Activated CD4-positive, alpha-beta T cell treated with anti-CD3 and anti-CD28 coated beads for 36 hours (primary cell): ENCODE results near the gene KCNE1. TPM values are rescaled to one million over a fixed set of nuclear protein-coding genes. Genes with fewer than 3 reads are reported as not detected.
"Not testable (repeated sequence)": the region's sequence is repeated elsewhere in the genome, so short reads cannot be mapped to it uniquely, and the experiment has no call there.

ENCODE experiments used
- ATAC-seq: fragments of 200-7000 bp; cut with Tn5 transposase; one replicate; pipeline ENCODE4 v1.10.0; 2021; ENCODE audit warnings: mild to moderate bottlenecking, moderate library complexity
- CTCF ChIA-PET: fragments of 350-600 bp; sonication (Branson Sonifier 250); formaldehyde crosslinking; loops from one replicate; lab custom pipeline; 2021; ENCODE audit warnings: antibody characterized with exemption; lab: Charles Lee
- POLR2A ChIA-PET: fragments of 350-600 bp; sonication (Branson Sonifier 250); formaldehyde crosslinking; loops from one replicate; lab custom pipeline; 2021; ENCODE audit warnings: antibody characterized with exemption, inconsistent platforms; lab: Charles Lee
- DNase-seq: peaks from one replicate; pipeline ENCODE4 v3.0.0-alpha.2; 2020
- H3K27ac Mint-ChIP-seq: one replicate; pipeline ENCODE4 v1.8.0; 2021; ENCODE audit warnings: mixed read lengths
- H3K27me3 Mint-ChIP-seq: one replicate; pipeline ENCODE4 v1.8.0; 2021; ENCODE audit warnings: mixed read lengths
- H3K36me3 Mint-ChIP-seq: one replicate; pipeline ENCODE4 v1.8.0; 2021; ENCODE audit warnings: low read depth, mixed read lengths
- H3K4me1 Mint-ChIP-seq: one replicate; pipeline ENCODE4 v1.8.0; 2021; ENCODE audit warnings: mixed read lengths
- H3K4me3 Mint-ChIP-seq: one replicate; pipeline ENCODE4 v1.8.0; 2021; ENCODE audit warnings: mild to moderate bottlenecking, moderate library complexity, mixed read lengths
- H3K9me3 Mint-ChIP-seq: one replicate; pipeline ENCODE4 v1.8.0; 2021; ENCODE audit warnings: low read depth, mixed read lengths
- intact Hi-C, 2 experiments: fragments of 100-400 bp; cut with DNase I in 1 of 2; cut with micrococcal nuclease in 1 of 2; formaldehyde crosslinking; loops; one replicate each; pipeline versions ENCODE4 v1.14.2 to v1.15.1; 2022 to 2024; cut with DNase I, micrococcal nuclease
- total RNA-seq, 2 experiments: library from RNA; stranded (reverse); gene quantifications; one replicate each; pipeline ENCODE4 v1.2.3, GENCODE V29; 2021

Gene KCNE1
- total RNA-seq, 2 experiments from 2014 or later: 0.07 TPM; not detected in 1

DNA sequence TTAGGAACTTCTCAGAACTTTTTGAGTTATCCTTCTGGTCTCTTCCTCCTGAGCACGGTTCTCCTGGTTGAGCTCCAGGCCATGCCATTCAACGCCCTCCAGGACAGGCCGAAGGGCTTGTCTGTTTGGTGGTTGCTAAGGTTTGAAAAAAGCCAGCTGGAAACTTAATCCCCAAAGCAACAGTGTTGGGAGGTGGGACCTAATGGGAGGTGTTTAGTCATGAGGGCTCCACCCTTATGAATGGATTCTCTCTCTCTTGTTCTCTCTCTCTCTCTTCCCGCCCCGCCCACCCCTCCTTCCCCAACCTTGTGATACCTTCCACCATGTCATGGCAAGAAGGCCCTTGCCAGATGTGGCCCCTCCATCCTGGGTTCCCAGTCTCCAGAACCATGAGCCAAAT, 829 bp downstream of the KCNE1 start:
- H3K27ac Mint-ChIP-seq: no peak overlapping the region

DNA sequence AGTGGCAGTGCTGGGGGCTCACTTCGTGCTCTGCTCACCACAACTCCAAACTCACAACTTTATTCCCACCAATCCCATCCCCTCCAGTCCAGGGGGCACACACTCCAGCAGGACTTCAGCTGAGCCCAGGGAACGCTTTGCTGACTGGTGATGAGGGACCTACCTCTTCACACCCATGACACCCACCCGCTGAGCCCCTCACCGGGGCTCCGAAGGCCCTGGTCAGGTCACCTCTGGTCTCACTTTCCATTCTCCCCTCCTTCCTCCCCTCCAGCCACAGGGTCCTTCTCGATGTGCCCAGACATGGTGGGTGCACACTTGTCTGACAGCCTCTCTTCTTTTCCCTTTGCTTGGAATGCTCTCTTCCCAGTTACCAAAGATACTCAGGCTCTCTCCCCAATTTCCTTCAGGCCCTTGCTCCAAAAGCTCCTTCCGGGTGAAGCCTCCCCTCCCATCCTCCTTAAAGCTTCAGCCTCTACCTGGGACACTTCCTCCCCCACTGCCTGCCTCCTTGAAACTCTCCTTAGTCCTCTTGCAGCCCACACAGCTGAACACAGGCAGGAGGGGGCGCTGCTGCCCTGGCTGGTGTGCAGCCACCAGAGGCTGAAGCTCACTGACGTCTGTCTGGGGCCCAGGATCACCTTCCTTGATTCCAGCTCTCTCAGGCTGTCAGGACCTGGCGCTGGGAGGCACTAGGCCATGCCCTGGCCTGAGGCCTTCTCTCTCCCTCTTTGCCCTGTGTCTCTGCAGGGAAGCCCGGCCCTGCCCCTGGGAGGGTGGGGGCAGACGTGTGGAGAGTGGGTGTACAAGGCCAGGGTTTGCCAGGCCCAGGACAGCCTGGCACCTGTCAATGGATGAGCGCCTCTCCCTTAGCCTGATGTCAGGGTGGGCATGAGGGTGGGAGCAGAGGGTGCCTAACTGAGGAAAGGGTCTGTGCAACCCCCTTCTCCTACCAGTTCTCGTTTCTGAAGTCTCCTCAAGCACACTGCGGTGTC, 1.6 kb downstream of the KCNE1 start:
- Mint-ChIP-seq H3K4me3 (no peak overlapping the region), H3K36me3 (no peaks in the 10 kb centered on the region), H3K9me3 (no peaks in the 10 kb centered on the region), H3K4me1 (no peaks in the 10 kb centered on the region), H3K27ac (no peak overlapping the region), H3K27me3 (peaks cover 1% of the 10 kb centered on the region)
- intact Hi-C loops: loop anchor here (1.0 kb wide), 2 partner anchors 93 to 120 kb away; no protein-coding TSS in a partner anchor
- DNase-seq (peak; percentile 83), ATAC-seq (peak; percentile 93)
- POLR2A ChIA-PET: no interaction called here
- CTCF ChIA-PET: interaction anchor here (0.5 to 2.4 kb wide), 22 partner anchors 9 to 916 kb away, joined by 3 to 34 read pairs (median 3); no protein-coding TSS in a partner anchor

More for the DNA sequence above, 829 bp downstream of the KCNE1 start:
- Mint-ChIP-seq H3K36me3 (no peaks in the 10 kb centered on the region), H3K4me1 (no peaks in the 10 kb centered on the region), H3K27me3 (peaks cover 1% of the 10 kb centered on the region), H3K9me3 (no peaks in the 10 kb centered on the region), H3K4me3 (no peak overlapping the region)
- CTCF ChIA-PET: interaction anchor here (0.6 to 2.4 kb wide), 16 partner anchors 8 to 121 kb away, joined by 3 to 34 read pairs (median 4); no protein-coding TSS in a partner anchor
- POLR2A ChIA-PET: no interaction called here
- ATAC-seq (no peak), DNase-seq (no peak)
- intact Hi-C loops: no loop called here

DNA sequence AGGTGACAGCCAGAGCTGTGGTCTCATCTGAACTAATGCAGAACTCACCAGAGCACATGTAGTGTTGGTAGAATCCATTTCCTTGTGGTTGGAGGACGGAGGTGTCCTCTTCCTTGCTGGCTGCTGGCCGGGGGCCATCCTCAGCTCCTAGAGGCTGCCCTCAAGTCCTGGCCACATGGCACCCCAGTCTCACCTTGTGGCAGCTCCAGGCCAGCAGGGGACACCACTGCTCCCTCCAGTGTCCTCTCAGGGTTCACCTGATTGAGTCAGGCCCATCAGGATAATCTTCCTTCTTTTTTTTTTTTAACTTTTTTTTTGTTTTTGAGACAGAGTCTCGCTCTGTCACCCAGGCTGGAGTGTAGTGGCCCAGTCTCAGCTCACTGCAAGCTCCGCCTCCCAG, 2.9 kb downstream of the KCNE1 start:
- DNase-seq (peak; percentile 20), ATAC-seq (no peak)
- CTCF ChIA-PET: interaction anchor here (0.5 to 1.9 kb wide), 6 partner anchors 32 to 1758 kb away, joined by 3 to 10 read pairs (median 3); no protein-coding TSS in a partner anchor
- Mint-ChIP-seq H3K27me3 (no peaks in the 10 kb centered on the region), H3K36me3 (no peaks in the 10 kb centered on the region), H3K4me3 (no peak overlapping the region), H3K4me1 (no peaks in the 10 kb centered on the region), H3K9me3 (no peaks in the 10 kb centered on the region), H3K27ac (no peak overlapping the region)
- POLR2A ChIA-PET: no interaction called here
- intact Hi-C loops: no loop called here

DNA sequence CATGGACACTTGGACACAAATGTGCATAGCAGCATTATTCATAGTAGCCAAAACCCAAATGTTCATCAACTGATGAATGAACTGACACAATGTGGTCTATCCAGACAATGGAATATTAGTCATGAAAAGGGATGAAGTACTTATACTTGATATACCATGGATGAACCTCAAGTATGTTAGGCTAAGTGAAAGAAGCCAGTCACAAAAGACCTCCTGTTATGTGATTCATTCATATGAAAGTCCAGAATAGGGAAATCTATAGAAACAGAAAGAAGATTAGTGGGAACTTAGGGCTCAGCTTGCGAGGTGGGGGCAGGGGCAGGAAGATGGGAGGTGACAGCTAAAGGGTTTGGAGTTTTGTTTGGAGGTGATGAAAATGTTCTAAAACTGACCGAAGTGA, 7.4 kb downstream of the KCNE1 start:
- CTCF ChIA-PET: interaction anchor here (0.5 kb wide), 1 partner anchor 1674 kb away, joined by 4 read pairs; no protein-coding TSS in a partner anchor
- intact Hi-C loops: no loop called here
- no peaks in the 10 kb centered on the region for H3K36me3 Mint-ChIP-seq
- no peak overlapping the region for H3K27ac Mint-ChIP-seq
- no peaks in the 10 kb centered on the region for H3K9me3 Mint-ChIP-seq
- no peak overlapping the region for H3K4me3 Mint-ChIP-seq
- ATAC-seq (no peak), DNase-seq (no peak)
- H3K27me3 Mint-ChIP-seq: no peaks in the 10 kb centered on the region
- POLR2A ChIA-PET: no interaction called here
- no peaks in the 10 kb centered on the region for H3K4me1 Mint-ChIP-seq

DNA sequence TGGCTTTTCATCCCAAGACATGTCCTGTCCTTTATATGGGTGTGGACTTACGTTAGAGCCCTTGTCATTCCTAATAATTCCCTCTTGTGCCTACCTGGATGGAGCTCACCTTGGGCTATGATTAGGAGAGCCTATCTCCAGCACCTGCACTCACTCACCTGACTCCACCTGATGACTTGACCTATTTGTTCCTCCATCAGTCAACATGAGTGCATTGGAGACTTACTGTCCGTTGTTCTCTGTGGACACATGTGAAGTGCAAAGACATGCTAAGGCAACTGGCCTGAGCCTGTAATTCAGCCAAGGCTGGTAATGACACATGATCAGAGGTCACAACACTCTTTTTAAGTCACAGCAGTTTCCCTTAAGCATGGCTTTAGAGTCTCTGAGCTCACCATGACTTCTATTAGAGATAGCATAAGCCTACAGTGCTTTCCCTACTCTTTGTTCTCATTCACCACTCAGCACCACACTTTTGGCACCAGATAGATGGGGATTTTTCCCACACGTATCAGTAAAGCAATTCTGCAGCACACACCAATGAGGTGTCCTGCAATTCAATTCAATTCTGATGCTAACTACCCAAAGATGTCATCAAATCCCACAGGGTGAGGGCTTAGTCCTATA, 9.4 kb downstream of the KCNE1 start:
- Mint-ChIP-seq H3K4me1 (no peaks in the 10 kb centered on the region), H3K27ac (no peak overlapping the region), H3K4me3 (no peak overlapping the region), H3K36me3 (peaks cover 1% of the 10 kb centered on the region), H3K27me3 (peaks cover 4% of the 10 kb centered on the region), H3K9me3 (peaks cover 5% of the 10 kb centered on the region)
- POLR2A ChIA-PET: no interaction called here
- DNase-seq (no peak), ATAC-seq (no peak)
- CTCF ChIA-PET: interaction anchor here (0.7 to 1.1 kb wide), 3 partner anchors 78 to 140 kb away, joined by 3 read pairs; no protein-coding TSS in a partner anchor
- intact Hi-C loops: no loop called here

DNA sequence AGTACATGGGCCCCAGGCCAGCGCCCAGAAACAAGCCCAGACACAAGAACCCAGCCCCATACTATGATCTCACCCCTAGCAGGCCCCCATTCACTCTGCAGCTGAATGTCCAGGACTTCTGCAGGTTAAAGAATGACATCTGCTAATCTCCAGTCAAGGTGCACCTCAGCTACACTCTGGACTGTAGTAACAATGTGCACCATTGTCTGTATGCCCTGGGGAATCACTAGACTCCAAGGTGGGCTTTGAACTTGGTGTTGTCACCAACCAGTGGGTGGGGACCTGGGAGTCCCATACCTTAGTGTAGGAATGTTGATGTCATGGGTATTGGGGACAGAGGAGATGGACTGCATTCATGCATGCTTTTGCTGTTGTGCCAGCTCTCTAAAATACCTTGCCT, 10.3 kb downstream of the KCNE1 start:
- ChIA-PET POLR2A (no interaction called here), CTCF (interaction anchor here (0.7 to 1.0 kb wide), 2 partner anchors 79 to 81 kb away, joined by 3 read pairs; no protein-coding TSS in a partner anchor)
- Mint-ChIP-seq H3K4me1 (no peaks in the 10 kb centered on the region), H3K4me3 (no peak overlapping the region), H3K9me3 (peaks cover 12% of the 10 kb centered on the region), H3K36me3 (peaks cover 1% of the 10 kb centered on the region), H3K27me3 (peaks cover 4% of the 10 kb centered on the region), H3K27ac (no peak overlapping the region)
- intact Hi-C loops: no loop called here
- DNase-seq: no peak
- no peak for ATAC-seq

DNA sequence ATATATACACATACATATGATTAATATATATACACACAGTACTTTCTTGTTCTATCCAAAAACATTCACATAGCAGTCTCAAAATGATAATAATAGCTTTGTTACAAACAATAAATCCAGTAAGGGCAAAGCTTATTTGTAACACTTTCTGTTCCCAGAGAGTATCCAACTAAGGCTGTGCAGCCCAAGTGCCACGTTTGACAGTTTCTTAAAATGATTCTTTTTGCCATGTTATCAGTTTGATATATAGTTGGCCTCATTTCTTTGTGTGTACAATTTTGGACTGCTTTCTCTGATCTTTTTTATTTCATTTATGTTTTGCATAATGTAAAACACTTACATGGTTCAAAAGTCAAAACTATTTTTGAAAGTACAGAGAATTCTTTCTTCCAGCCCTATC, 11.8 kb downstream of the KCNE1 start:
- Mint-ChIP-seq H3K4me1 (no peaks in the 10 kb centered on the region), H3K4me3 (no peak overlapping the region), H3K27ac (no peak overlapping the region), H3K27me3 (peaks cover 6% of the 10 kb centered on the region), H3K9me3 (peaks cover 17% of the 10 kb centered on the region), H3K36me3 (peaks cover 1% of the 10 kb centered on the region)
- ChIA-PET POLR2A (no interaction called here), CTCF (interaction anchor here (1.0 kb wide), 1 partner anchor 10 kb away, joined by 4 read pairs; no protein-coding TSS in a partner anchor)
- DNase-seq: no peak
- ATAC-seq: no peak
- intact Hi-C loops: no loop called here

DNA sequence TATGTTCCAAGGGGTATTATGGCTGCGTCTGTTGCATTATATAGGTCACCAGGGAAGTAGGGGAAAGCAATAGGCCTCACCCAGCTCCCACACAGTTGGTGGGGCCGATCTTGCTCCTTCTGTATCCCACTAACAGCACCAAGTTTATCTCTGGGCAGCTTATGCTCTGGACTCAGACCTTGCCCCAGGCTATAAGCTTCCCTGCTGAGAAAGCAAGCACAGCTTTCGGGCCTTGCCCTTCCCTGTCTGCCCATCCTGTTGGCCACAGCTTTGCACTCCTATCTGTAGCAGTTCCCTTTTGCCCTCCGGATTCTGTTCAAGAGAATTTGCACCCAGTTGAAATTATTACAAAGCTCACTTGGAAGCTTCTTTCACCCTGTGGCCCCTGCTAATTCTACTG, 12.9 kb downstream of the KCNE1 start:
- POLR2A ChIA-PET: no interaction called here
- Mint-ChIP-seq H3K9me3 (peaks cover 17% of the 10 kb centered on the region), H3K36me3 (peaks cover 1% of the 10 kb centered on the region), H3K4me3 (no peak overlapping the region), H3K4me1 (no peaks in the 10 kb centered on the region), H3K27me3 (peaks cover 6% of the 10 kb centered on the region), H3K27ac (no peak overlapping the region)
- ATAC-seq: no peak
- DNase-seq: no peak
- CTCF ChIA-PET: interaction anchor here (0.6 to 1.0 kb wide), 2 partner anchors 11 to 77 kb away, joined by 3 to 4 read pairs; no protein-coding TSS in a partner anchor
- intact Hi-C loops: no loop called here

DNA sequence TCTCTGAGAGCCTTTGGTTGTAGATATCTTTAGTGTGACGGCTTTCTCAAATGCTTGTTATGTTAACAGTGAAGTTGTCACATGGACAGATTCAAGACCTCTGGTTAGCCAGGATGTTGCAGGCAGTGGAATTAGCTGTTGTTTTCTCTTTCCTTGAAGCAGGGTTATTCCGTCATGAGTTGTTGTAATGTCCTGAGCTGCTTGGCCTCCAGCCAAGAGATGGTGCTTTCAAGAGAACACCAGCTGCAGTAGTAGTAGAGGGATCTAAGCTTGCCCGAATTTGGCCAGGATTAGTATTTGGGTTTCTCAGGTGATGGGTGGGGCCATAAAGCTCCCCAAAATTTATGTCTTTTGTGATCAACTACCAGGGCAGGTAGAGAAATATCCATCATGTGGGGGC, 13.4 kb downstream of the KCNE1 start:
- no peaks in the 10 kb centered on the region for H3K4me1 Mint-ChIP-seq
- peaks cover 17% of the 10 kb centered on the region for H3K9me3 Mint-ChIP-seq
- H3K4me3 Mint-ChIP-seq: no peak overlapping the region
- ATAC-seq (no peak), DNase-seq (no peak)
- CTCF ChIA-PET: interaction anchor here (0.6 to 1.2 kb wide), 5 partner anchors 8 to 168 kb away, joined by 3 read pairs; no protein-coding TSS in a partner anchor
- POLR2A ChIA-PET: interaction anchor here (0.9 kb wide), 1 partner anchor 729 kb away, joined by 8 read pairs; no protein-coding TSS in a partner anchor
- H3K27me3 Mint-ChIP-seq: peaks cover 6% of the 10 kb centered on the region
- intact Hi-C loops: no loop called here
- no peak overlapping the region for H3K27ac Mint-ChIP-seq
- H3K36me3 Mint-ChIP-seq: peaks cover 1% of the 10 kb centered on the region

DNA sequence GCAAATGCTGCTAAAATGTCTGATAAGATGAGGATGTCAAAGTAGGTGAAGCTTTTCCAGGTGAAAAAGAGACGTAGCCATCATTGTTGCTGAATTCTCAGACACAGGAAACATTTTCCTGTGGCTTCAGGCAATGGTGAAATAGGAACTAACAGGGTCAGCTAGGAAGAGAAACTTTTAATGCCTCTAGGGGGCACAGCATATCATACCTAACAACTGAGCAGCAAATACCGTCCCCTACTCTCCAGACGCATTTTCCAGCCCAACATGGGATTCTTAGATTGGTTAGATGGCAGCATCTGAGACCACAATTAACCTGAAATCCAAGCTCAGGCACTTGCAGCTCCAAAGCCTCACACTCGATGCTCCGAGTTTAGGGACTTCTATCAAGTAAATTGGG, 28.2 kb downstream of the KCNE1 start:
- POLR2A ChIA-PET, H3K9me3 Mint-ChIP-seq, ATAC-seq, DNase-seq, H3K27ac Mint-ChIP-seq, intact Hi-C loops, CTCF ChIA-PET, H3K36me3 Mint-ChIP-seq, H3K4me3 Mint-ChIP-seq, H3K4me1 Mint-ChIP-seq, H3K27me3 Mint-ChIP-seq: not testable (repeated sequence)

DNA sequence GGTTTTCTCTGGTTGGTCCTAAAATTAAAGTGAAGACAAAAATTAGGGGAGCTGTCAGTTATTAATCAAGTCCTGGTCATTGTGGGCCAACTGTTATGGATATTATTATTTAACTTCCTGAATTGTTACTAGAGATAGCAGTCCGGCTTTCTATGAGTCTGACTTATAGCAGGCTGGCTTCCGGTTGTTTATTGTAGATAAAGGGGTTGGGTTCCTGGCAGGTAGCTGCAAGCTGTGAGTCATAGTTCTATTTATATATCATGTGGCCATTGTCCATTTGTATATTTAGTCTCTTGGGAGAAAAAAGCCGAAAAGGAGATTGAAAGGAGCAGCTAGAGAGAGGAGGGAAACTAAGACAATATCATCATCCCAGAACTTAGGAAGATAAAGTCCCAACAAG, 28.6 kb downstream of the KCNE1 start:
- CTCF ChIA-PET: not testable (repeated sequence)

More for the DNA sequence above, 28.6 kb downstream of the KCNE1 start:
- H3K4me3 Mint-ChIP-seq, H3K27ac Mint-ChIP-seq, H3K4me1 Mint-ChIP-seq, intact Hi-C loops, H3K9me3 Mint-ChIP-seq, H3K36me3 Mint-ChIP-seq, DNase-seq, POLR2A ChIA-PET, H3K27me3 Mint-ChIP-seq, ATAC-seq: not testable (repeated sequence)
